NCI-H2196 (cell line): ENCODE measurements around the gene GUCY2C.
A peak's percentile ranks its signal among the peaks of the same experiment; 100 is the strongest.

ENCODE experiments used
- DNase-seq: peaks from one replicate; lab custom pipeline; 2025; ENCODE audit not compliant: unreplicated experiment; lab: John Stamatoyannopoulos, UW

GUCY2C gene

DNA sequence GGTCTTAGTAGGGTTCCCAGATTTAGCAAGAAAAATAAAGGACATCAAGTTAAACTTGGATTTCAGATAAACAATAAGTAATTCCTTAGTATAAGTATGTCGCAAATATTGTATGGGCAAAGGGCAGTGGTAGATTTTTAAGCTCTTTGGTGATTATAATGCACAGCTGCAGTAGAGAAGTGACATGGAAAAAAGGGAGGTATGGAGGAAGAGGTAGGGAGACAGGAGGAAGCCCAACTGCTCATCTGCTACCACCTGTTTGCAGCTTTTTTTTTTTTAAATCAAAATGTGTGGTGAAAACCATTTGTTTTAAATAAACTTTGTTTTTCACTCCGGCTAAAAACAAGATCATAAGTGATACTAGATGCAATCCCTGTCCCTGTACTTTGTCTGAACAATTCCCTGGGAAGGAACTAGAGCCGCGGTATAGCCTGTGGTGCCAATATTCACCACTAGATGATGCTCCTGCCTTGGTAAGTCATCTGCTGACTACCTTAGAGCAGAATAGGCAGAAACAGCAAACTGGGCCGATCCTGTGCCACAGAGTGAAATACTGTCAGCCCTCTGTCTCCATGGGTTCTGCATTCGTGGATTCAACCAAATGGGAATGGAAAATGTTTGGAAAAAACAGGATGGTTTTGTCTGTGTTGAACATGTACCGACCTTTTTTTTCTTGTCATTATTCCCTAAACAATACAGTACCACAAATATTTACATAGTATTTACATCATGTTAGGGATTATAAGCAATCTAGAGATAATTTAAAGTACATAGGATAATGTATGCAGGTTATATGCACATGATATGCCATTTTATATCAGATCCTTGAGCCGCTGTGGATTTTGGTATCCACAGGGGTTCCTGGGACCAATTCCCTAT is 66.3 kb downstream of the GUCY2C start:
- DNase-seq: peak; percentile 45

DNA sequence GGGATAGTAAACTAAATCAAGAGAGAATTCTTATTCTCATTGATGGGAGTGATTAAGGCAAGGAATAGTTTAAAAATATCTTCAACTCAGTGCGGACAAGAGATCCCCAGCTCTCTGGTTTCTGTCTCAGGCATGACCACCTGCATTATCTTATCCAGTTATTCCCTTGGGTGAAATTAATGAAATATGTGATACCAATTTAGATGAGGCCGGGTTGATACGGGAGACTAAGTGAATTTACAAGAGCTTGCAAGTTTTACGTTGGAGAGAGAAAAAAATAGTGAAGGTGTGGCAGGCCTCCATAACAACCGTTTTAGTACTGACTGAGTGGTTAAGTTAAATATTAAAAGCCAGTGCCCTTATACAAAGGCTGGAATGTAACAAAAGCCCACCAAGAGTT is 67.6 kb downstream of the GUCY2C start:
- DNase-seq: no peak

DNA sequence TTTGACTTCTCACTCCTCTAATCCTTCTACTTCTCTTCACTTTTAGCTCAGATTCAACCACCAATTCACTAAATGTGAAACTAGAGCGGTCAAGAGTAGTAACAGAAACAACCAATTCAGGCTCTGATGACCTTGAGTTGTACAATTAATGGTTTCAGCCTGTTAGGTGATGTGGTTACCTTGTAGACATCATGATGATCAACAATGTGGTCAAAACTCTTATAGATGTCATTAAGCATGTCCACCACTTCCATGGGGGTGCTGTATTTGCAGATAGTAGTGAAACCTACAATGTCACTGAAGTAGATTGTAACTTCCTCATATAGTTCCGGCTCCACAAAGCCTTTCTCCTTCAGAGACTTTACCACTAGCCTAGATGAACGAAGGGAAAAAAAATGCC is 74.6 kb downstream of the GUCY2C start:
- DNase-seq: no peak

DNA sequence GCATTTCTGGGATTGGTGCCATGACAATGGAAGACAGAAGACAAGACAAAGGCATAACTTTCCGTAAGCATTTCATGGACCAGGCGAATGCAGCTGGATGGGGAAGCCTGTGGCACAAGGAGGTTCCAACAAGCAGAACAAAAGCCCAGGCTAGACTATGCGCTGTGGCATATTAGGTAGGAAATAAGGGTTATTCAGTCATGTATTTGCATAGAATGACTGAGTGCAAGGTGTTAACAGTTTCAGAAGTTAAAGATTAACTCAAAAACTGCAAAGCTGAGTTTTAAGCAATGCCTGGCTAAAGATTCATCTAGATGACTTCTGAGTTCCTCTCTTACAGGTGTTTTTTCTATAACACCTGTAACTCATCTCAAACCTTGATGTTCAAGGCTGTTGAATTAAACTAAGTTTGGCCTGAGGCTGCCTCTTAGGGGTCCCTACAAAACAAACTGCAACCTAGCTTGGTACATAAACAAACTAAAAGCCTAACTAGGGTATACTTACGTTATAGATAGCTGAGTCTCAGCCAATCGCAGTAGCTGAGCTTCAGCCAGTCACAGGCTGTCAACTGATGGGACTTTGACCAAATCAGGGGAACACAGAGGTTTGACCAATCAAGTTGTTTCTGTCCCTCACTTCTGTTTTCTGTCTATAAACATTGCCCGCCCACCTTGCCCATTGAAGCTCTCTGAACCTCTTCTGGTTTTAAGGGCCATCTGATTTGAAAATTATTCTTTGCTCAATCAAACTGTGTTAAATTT is 76.5 kb downstream of the GUCY2C start:
- no peak for DNase-seq

DNA sequence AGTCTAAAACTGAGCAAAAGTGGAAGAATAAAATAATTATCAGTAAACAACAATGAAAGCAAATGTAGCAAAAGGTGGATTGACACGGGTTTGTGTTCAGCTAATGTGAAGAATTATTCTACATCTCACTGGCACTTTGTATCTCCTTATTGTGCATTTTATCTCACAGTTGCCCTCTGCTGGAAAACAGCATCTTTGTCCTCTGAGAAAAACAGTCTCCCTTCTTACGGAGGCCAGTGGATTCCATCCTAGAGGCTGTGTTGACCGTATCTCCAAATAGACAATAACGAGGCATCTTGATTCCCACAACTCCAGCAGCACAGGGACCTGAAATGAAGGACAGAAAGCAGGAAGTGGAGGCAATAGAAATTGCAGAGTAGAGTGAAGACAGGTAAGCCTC is 77.4 kb downstream of the GUCY2C start:
- DNase-seq: no peak

DNA sequence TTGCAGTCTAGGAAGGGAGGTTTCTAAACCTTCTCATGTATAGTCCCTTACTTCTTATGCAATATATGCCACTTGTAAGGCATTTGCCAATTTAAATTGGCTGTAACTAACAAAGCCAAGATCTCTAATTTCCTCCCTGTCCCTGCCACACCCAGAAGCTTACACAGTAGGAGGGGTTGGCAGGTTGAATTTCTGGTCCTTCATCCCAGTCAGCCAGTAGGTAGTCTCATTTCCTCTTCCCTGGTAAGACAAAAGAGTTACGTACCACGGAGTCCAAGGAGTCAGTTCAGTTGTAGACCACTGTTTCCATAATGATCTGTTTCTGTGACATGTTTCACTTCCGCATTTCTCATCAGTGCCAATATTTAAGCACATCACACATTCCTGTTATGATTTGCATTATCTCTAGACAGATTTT is 81.7 kb downstream of the GUCY2C start:
- DNase-seq: no peak

DNA sequence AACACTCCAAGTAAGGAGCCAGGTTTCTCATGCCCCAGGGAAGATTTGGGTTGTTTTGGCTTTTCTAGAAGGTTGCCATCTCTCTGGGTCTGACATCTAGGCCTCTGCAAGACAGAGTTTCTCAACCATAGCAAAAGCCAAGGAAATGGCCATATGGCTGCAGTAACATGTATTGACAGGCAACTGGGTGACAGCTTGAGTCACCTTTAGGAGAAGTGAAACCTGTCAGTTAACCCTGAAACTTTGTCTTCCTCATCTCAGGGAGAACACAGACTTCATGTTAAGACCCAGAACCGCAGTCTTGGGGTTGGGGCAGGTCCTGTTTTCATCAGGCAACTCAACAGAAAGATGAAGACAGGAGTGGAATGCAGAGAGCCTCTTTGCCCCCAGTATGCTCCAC is 82.7 kb downstream of the GUCY2C start:
- DNase-seq: no peak

DNA sequence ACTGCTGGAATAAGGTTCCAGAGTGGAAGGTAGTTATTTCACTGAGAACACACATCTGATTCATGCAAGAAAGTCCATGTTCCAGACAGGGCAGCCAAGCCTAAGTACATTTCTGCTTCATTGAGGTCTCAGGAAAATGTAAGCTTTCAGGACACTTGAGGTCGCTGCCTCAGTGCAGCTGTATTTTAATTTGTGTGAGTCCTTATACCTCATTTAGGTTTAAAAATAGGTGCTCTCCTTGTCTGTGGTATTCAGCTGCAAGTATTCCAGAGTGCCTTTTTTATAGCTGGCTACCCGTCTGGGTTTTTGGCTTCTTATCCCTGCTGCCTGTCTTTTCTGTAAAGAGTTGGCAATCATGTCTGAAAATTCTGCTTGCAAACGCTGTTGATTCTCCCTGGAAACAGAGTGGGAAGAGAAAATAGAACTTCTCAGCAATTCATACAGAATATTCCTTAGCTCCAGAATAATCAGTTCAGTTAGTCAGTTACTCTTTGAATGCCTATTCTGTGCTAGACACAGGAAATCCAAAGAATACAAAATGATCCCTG is 83.4 kb downstream of the GUCY2C start:
- no peak for DNase-seq

DNA sequence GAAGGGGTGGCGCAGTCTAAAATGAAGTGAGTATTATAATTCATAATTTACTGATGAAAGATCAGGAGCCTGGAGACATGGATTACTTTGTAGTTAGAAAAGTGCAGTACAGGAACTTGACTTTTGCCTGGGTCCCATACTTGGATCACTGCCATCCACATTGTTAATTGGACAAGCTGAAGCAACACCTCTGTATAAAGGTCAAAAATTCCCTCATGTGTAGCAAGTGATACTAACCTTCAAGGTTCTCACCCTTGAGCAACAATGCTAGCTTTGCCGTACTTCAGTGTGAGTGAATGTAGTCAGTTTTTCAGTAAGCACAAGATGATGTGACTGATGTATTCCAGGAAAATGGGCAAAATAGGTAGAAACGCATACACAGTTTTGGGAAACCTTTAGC is 84.1 kb downstream of the GUCY2C start:
- DNase-seq: no peak

DNA sequence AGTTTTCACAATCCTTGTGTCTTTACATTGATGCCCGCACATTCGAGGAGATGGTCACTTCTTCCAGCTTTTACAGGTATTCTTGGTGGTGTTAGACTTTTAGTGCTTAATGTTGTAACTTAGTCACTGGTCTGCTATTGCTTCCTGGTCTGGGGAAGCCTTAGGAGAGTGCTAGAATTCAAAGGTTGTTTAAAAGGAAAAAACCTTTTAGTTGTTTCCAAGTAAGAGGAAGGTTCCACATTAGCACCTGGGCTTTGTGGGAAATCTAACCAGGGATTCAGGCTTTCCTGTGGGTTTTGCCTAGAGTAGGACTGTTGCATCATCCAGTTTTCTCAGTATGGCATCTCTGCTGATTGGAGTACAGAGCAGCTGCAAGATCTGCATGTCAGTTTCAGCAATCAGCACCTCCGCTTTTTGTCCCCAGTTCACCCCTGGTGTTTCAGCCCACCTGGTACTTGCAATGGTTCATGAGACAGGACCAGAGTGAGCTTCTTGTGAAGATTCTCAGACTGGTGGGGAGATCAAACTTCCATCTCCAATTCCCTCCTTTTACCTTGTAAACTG is 84.7 kb downstream of the GUCY2C start:
- no peak for DNase-seq

DNA sequence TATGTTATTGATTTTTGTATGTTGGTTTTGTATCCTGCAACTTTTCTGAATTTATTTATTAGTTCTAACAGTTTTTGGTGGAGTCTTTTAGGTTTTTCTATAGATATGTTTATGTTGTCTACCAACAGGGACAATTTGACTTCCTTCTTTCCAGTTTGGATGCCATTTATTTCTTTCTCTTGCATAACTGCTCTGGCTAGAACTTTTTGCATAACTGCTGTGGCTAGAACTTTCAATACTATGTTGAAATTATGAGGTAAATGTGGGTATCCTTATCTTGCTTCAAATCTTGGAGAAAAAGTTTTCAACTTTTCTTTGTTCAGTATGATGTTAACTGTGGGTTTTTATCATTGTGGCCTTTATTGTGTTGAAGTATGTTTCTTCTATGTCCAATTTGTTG is 88.8 kb downstream of the GUCY2C start:
- DNase-seq: no peak

DNA sequence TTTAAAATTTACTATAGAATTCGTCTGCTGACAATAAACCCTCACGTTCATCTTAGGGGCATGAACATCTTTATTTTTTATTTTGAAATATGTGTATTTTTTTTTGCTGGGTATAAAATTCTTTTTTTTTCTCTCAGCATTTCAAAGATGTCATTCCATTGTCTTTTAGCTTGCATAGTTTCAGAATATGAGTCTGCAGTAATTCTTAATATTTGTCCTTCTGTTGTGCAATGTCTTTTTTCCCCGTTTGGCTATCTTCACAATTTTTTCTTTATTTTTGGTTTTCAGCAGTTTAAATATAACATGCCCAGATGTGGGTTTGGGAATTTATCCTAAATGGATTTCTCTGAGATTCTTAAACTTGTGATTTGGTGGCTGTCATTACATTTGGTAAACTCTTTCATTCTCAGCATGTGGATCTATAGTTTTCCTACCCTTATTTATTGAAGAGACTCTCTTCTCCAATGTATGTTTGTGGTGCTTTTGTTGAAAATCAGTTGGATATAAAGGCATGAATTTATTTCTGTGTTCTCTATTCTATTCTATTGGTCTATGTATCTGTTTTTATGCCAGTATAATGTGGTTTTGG is 90.9 kb downstream of the GUCY2C start:
- DNase-seq: no peak

DNA sequence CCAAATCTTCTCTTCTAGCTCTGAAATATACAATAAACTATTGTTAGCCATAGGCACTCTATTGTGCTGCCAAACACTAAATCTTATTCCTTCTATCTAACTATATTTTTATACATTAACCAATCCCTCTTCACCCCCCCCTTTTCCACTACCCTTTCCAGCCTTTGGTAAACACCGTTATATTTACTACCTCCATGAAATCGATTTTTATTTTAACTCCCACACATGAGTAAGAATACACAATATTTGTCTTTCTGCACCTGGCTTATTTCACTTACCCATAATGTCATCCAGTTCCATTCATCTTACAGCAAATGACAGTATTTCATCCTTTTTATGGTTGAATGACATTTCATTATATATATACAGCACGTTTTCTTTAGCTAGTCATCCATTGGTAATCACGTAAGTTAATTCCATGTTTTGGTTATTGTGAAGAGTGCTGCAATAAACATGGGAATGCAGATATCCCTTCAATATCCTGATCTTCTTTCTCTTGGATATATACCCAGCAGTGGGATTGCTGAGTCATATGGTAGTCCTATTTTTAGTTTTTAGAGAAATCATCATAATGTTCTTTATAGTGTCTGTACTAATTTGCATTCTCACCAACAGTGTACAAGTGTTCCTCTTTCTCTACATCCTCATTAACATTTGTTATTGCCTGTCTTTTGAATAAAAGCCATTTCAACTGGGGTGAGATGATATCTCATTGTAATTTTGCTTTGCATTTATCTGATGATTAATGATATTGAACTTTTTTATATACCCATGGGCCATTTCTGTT is 94.5 kb downstream of the GUCY2C start:
- no peak for DNase-seq

DNA sequence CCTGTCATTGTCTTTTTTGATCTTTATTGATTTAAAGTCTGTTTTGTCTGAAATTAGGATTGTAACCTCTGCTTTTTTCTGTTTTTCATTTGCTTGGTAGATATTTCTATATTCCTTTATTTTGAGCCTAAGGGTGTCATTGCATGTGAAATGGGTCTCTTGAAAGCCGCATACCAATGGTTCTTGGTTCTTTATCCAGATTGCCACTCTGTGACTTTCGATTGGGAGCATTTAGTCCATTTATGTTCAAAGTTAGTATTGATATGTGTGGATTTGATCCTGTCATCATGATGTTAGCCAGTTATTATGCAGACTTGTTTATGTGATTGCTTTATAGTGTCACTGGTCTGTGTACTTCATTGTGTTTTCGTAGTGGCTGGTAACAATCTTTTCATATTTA is 98.9 kb downstream of the GUCY2C start:
- DNase-seq: no peak

DNA sequence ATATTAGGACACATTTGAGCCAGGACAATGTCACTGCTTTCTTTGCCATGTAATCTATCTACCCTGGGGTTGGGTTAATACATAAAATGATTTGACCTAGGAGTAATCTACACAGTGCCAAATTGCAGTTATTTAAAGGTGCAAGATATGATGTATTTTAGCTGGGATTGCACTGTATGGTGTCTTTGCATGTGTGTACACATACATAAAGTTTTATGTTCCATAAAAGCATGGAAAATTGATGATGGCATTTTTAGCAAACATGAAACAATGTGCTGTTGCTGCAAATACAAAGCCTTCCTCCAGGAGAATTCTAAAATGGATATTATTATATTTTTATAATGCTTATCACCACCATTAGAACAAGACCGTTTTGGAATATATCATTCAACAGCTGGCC is 104.7 kb downstream of the GUCY2C start:
- no peak for DNase-seq

DNA sequence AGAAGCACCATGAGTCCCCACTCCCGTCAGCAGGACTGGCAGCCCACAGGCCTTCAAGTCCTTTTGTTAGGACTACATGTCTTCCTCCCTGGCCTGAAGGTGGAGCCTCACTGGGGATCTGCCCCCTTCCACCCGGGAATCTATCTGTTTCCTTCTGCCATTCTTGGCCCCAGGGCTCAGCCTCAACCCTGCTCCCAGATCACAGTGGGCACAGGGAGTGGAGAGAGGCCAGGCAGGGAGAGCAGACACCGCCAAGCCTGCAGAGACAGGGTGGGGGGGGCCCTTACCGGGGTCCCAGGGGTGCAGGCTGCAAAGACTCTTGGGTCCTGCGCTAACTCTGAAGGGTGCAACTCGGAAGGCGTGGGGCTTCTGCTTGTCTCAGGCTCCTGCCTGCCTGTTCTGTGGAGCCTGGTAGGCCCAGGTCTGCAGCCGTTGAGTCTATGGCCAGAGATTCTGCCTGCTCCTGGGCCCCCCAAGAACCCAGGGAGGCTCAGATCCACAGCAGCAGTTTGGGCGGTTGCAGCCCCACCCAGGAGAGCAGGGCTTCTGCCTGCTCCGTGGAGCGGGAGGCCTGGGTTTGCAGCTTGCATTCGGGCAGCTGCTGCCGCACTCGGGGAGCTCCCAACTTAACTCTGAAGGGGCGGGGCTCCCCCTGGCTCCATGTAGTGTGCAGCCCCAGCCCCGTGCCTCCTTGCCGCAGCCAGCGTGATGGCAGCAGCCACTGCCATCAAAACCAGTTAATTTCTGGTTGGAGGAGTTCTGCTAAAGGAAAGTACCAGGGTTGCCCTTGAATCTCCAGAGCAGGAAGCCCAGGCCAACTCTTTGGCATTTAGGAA is 107.0 kb downstream of the GUCY2C start:
- DNase-seq: no peak

DNA sequence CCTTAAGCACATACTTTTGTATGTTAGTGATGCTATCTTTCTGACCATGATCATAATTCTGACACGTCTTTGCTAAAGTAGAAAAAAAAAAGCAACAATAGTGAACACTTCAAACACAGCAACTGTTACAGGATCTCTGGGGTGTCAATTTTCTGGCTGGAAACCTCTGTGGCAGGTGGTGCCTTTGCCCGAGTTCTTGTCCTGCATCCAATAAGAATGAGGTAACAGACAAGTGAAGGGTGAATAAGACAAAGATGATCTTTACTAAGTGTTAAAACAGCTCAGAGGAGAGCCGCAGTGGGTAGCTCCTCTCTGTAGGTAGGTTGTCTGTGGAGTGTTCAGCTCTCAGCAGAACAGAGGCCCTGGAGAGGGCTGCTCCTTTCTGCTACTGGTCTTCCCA is 107.8 kb downstream of the GUCY2C start:
- DNase-seq: no peak

DNA sequence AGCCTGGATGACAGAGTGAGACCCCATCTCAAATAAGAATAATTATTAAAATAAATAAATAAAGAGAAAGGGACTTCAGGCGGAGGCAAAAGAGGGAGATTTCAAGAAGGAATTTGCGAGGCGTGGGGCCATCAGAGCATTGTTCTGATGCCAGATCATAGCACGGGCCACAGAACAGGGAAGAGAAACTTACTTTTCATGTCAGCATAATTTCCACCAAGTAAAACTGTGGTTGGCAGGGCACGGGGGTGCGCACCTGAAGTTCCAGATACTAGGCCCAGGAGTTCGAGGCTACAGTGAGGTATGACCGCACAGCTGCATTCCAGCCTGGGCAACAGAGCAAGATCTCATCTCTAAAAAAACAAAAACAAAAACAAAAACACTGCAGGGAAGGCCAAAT is 117.8 kb downstream of the GUCY2C start:
- no peak for DNase-seq

DNA sequence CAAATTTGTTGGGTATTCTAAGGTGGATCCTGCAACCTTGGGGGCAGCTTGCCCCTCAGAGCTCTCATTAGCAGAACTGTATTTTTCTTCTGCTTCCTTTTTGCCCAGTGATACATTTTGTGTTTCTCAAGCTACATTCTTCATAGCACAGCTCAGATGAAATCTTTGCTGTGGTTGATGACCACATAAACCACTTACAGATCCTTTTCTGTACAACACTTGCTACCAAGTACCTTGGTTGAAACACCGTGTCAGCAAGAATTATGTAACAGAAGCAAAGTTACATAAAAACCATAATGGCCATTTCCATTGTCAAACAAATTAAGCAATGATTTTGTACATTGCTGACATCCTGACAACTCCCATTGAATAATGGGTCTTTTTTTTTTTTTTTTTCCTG is 119.1 kb downstream of the GUCY2C start:
- DNase-seq: no peak

DNA sequence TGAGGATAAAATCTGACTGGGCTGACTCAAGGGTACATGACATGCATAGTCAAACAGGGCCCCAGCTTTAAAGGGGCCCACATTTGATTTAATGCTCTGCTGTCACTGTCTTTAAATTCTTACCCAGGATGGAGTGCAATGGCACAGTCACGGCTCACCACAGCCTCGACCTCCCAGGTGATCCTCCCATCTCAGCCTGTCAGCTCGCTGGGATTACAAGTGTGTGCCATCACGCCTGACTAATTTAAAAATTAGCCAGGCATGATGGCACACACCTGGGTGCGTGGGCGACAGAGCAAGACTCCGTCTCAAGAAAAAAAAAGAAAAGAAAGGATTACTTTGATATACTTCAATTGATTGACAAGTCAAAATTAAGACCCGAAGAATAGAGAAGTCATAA is 119.5 kb downstream of the GUCY2C start:
- no peak for DNase-seq
